Caco-2 (cell line): ENCODE data around the gene ZBTB32. TPM values are rescaled to one million over a fixed set of nuclear protein-coding genes. Genes with fewer than 3 reads are reported as not detected.
A peak's percentile ranks its signal among the peaks of the same experiment; 100 is the strongest.

Source experiments
- BruUV-seq: library from RNA; stranded (reverse); fragments of 400-500 nt; replicated peaks from 2 replicates; lab custom pipeline; 2021; lab: Mats Ljungman, UMichigan
- CTCF ChIA-PET: fragments of 300-600 bp; sonication (Branson Sonifier 250); formaldehyde crosslinking; loops from one replicate; lab custom pipeline; 2022; ENCODE audit warnings: antibody characterized with exemption; lab: Charles Lee
- POLR2A ChIA-PET: fragments of 300-600 bp; sonication (Branson Sonifier 250); formaldehyde crosslinking; loops from one replicate; lab custom pipeline; 2022; ENCODE audit warnings: antibody characterized with exemption; lab: Charles Lee
- DNase-seq, 2 experiments: peaks; one replicate each; pipeline versions ENCODE4 v3.0.0 to v3.0.0-alpha.2; 2020 to 2022
- H3K27me3 ChIP-seq: replicated peaks from 2 replicates; pipeline ENCODE4 v1.6.0; 2011; ENCODE audit warnings: low read length; ENCODE audit not compliant: control insufficient read depth, insufficient read depth
- H3K36me3 ChIP-seq: 2 replicates; pipeline ENCODE4 v1.5.1; 2011; ENCODE audit warnings: low read length; ENCODE audit not compliant: control insufficient read depth, insufficient read depth
- H3K4me1 ChIP-seq: fragments of 250-450 bp; sonication (Bioruptor Pico); 2 replicates; pipeline ENCODE4 v1.5.1; 2020; ENCODE audit warnings: mild to moderate bottlenecking
- H3K4me3 ChIP-seq: 2 replicates; pipeline ENCODE4 v1.5.1; 2011; ENCODE audit warnings: low read depth, mild to moderate bottlenecking, control low read depth, low read length
- H3K9me3 ChIP-seq: fragments of 250-450 bp; sonication (Bioruptor Pico); 2 replicates; pipeline ENCODE4 v1.5.1; 2020; ENCODE audit warnings: mild to moderate bottlenecking, moderate library complexity
- H3K27ac Mint-ChIP-seq: one replicate; pipeline ENCODE4 v1.8.0; 2022; ENCODE audit warnings: mixed read lengths; ENCODE audit not compliant: unreplicated experiment
- H3K27me3 Mint-ChIP-seq: one replicate; pipeline ENCODE4 v1.8.0; 2022; ENCODE audit warnings: mixed read lengths; ENCODE audit not compliant: insufficient read depth, unreplicated experiment
- H3K36me3 Mint-ChIP-seq: one replicate; pipeline ENCODE4 v1.8.0; 2022; ENCODE audit warnings: mild to moderate bottlenecking, mixed read lengths; ENCODE audit not compliant: insufficient read depth, unreplicated experiment
- H3K4me1 Mint-ChIP-seq: one replicate; pipeline ENCODE4 v1.8.0; 2022; ENCODE audit warnings: low read depth, mixed read lengths; ENCODE audit not compliant: unreplicated experiment
- H3K4me3 Mint-ChIP-seq: one replicate; pipeline ENCODE4 v1.8.0; 2022; ENCODE audit warnings: mild to moderate bottlenecking, moderate library complexity, mixed read lengths; ENCODE audit not compliant: unreplicated experiment
- H3K9me3 Mint-ChIP-seq: one replicate; pipeline ENCODE4 v1.8.0; 2022; ENCODE audit warnings: mixed read lengths; ENCODE audit not compliant: unreplicated experiment
- CTCF ChIP-seq, 2 experiments: fragments of 200-600 bp in 1 of 2; IDR thresholded peaks; 1 replicate in 1 of 2; 2 replicates in 1 of 2; pipeline versions ENCODE4 v1.5.1 to v1.8.0; 2011 to 2022; ENCODE audit warnings: antibody characterized with exemption in 1 of 2, control low read depth in 1 of 2, inconsistent platforms in 1 of 2, low read depth in 1 of 2, low read length in 1 of 2, mild to moderate bottlenecking in 1 of 2, moderate library complexity in 1 of 2; ENCODE audit not compliant: insufficient read depth in 1 of 2, severe bottlenecking in 1 of 2, unreplicated experiment in 1 of 2
- intact Hi-C: fragments of 100-400 bp; cut with micrococcal nuclease; formaldehyde crosslinking; loops from one replicate; pipeline ENCODE4 v1.10.0; 2022; ENCODE audit not compliant: unreplicated experiment
- total RNA-seq: library from RNA; stranded (reverse); gene quantifications from 2 replicates; pipeline ENCODE4 v1.2.3, GENCODE V29; 2022

The ZBTB32 gene
- total RNA-seq, 1 experiment from 2014 or later: not detected

GRCh38 chr19:35670686-35671085 lies 33.7 kb upstream of the ZBTB32 start:
- Histone ChIP-seq H3K4me1 (peaks cover 9% of the 10 kb centered on the region; the same call in 1 of the 2 replicates), H3K36me3 (no peaks in the 10 kb centered on the region), H3K4me3 (no peak overlapping the region), H3K27me3 (no peaks in the 10 kb centered on the region), H3K9me3 (no peaks in the 10 kb centered on the region)
- peaks cover 23% of the 10 kb centered on the region for H3K4me1 Mint-ChIP-seq
- no peaks in the 10 kb centered on the region for H3K9me3 Mint-ChIP-seq
- BruUV-seq: no TSS peak
- no peak for TF ChIP-seq CTCF (IDR thresholded peaks at IDR 0.05; ENCODE audit: insufficient read depth in 1 of 2, low read depth in 1 of 2, low read length in 1 of 2, severe bottlenecking in 1 of 2, unreplicated experiment in 1 of 2)
- H3K4me3 Mint-ChIP-seq: no peak overlapping the region
- H3K27me3 Mint-ChIP-seq: peaks cover 5% of the 10 kb centered on the region
- POLR2A ChIA-PET: interaction anchor here (0.6 kb wide), 1 partner anchor 27 kb away, joined by 3 read pairs; no protein-coding TSS in a partner anchor
- H3K36me3 Mint-ChIP-seq: no peaks in the 10 kb centered on the region
- intact Hi-C loops: no loop called here
- CTCF ChIA-PET: interaction anchor here (0.7 kb wide), 1 partner anchor 26 kb away, joined by 4 read pairs; no protein-coding TSS in a partner anchor
- no peak for DNase-seq
- H3K27ac Mint-ChIP-seq: no peak overlapping the region

GRCh38 chr19:35671818-35672217 lies 32.5 kb upstream of the ZBTB32 start:
- no peaks in the 10 kb centered on the region for H3K36me3 ChIP-seq
- TF ChIP-seq CTCF (IDR thresholded peaks at IDR 0.05; ENCODE audit: insufficient read depth in 1 of 2, low read depth in 1 of 2, low read length in 1 of 2, severe bottlenecking in 1 of 2, unreplicated experiment in 1 of 2): no peak
- no peaks in the 10 kb centered on the region for H3K36me3 Mint-ChIP-seq
- DNase-seq: no peak
- ChIA-PET POLR2A (interaction anchor here (0.5 kb wide), 1 partner anchor 73 kb away, joined by 3 read pairs; no protein-coding TSS in a partner anchor), CTCF (no interaction called here)
- BruUV-seq: no TSS peak
- H3K4me1 Mint-ChIP-seq: peaks cover 29% of the 10 kb centered on the region
- peak overlapping the region; percentile 3 for H3K4me3 Mint-ChIP-seq
- no peaks in the 10 kb centered on the region for H3K9me3 Mint-ChIP-seq
- peaks cover 10% of the 10 kb centered on the region for H3K27me3 Mint-ChIP-seq
- no peak overlapping the region for H3K4me3 ChIP-seq
- H3K27ac Mint-ChIP-seq: no peak overlapping the region
- H3K27me3 ChIP-seq: no peaks in the 10 kb centered on the region
- peaks cover 9% of the 10 kb centered on the region; the same call in 1 of the 2 replicates for H3K4me1 ChIP-seq
- intact Hi-C loops: no loop called here
- H3K9me3 ChIP-seq: no peaks in the 10 kb centered on the region

- H3K4me1 Mint-ChIP-seq: peaks cover 29% of the 10 kb centered on the region
- H3K36me3 Mint-ChIP-seq: no peaks in the 10 kb centered on the region
- peak overlapping the region; percentile 81 for H3K4me3 Mint-ChIP-seq
- H3K36me3 ChIP-seq: no peaks in the 10 kb centered on the region
- peaks cover 12% of the 10 kb centered on the region for H3K27me3 Mint-ChIP-seq
- no peaks in the 10 kb centered on the region for H3K9me3 ChIP-seq
- TF ChIP-seq CTCF (IDR thresholded peaks at IDR 0.05; ENCODE audit: insufficient read depth in 1 of 2, low read depth in 1 of 2, low read length in 1 of 2, severe bottlenecking in 1 of 2, unreplicated experiment in 1 of 2): no peak
- H3K4me3 ChIP-seq: peak overlapping the region; percentile 52
- no peaks in the 10 kb centered on the region for H3K27me3 ChIP-seq
- no peaks in the 10 kb centered on the region for H3K9me3 Mint-ChIP-seq
- ChIA-PET CTCF (interaction anchor here (0.6 to 1.1 kb wide), 3 partner anchors 25 to 72 kb away, joined by 3 to 4 read pairs (median 3); partner anchors contain the start of genes PSENEN and U2AF1L4), POLR2A (interaction anchor here (0.7 to 1.1 kb wide), 2 partner anchors 25 to 75 kb away, joined by 4 read pairs; partner anchors contain the start of genes COX6B1 and LIN37)
- intact Hi-C loops: no loop called here
- DNase-seq: peak; percentile 66 to 68
- BruUV-seq: no TSS peak
- peaks cover 9% of the 10 kb centered on the region; the same call in 1 of the 2 replicates for H3K4me1 ChIP-seq
- peak overlapping the region; percentile 75 for H3K27ac Mint-ChIP-seq
These were observed 31.1 kb upstream of the ZBTB32 start for GRCh38 chr19:35673121-35673804.
